Mesenchymal stem cell (in vitro differentiated cells and primary cell): ENCODE data around the gene JAKMIP1.
"Not testable (repeated sequence)": the region's sequence is repeated elsewhere in the genome, so short reads cannot be mapped to it uniquely, and the experiment has no call there.

Experiments
- DNase-seq: peaks from one replicate; pipeline ENCODE4 v3.0.0-alpha.2; 2013
- H2AFZ ChIP-seq: one replicate; pipeline ENCODE4 v1.6.1; 2013; ENCODE audit warnings: low read depth, mild to moderate bottlenecking, control low read depth, inconsistent platforms, low read length, moderate library complexity
- H2AK5ac ChIP-seq: 2 replicates; pipeline ENCODE4 v1.6.1; 2013; ENCODE audit warnings: low read length, moderate library complexity, mild to moderate bottlenecking, inconsistent platforms; ENCODE audit not compliant: severe bottlenecking
- H2BK120ac ChIP-seq: one replicate; pipeline ENCODE4 v1.6.1; 2013; ENCODE audit warnings: low read depth, mild to moderate bottlenecking, inconsistent platforms, low read length, moderate library complexity
- H2BK12ac ChIP-seq, 2 experiments: one replicate each; pipeline ENCODE4 v1.6.1; 2013; ENCODE audit warnings: inconsistent platforms in 2 of 2, low read length in 2 of 2, mild to moderate bottlenecking in 2 of 2, moderate library complexity in 2 of 2, control low read depth in 1 of 2
- H2BK15ac ChIP-seq: one replicate; pipeline ENCODE4 v1.6.1; 2013; ENCODE audit warnings: mild to moderate bottlenecking, low read depth, inconsistent platforms; ENCODE audit not compliant: poor library complexity, severe bottlenecking
- H2BK5ac ChIP-seq: 2 replicates; pipeline ENCODE4 v1.6.1; 2013; ENCODE audit warnings: low read depth, mild to moderate bottlenecking, low read length, control low read depth, inconsistent platforms; ENCODE audit not compliant: poor library complexity, severe bottlenecking
- H3K14ac ChIP-seq, 2 experiments: one replicate each; pipeline ENCODE4 v1.6.1; 2013; ENCODE audit warnings: inconsistent platforms in 2 of 2, low read length in 2 of 2, control low read depth in 1 of 2, mild to moderate bottlenecking in 1 of 2, moderate library complexity in 1 of 2
- H3K18ac ChIP-seq, 2 experiments: one replicate each; pipeline ENCODE4 v1.6.1; 2013; ENCODE audit warnings: inconsistent platforms in 2 of 2, low read length in 2 of 2, control low read depth in 1 of 2, low read depth in 1 of 2, mild to moderate bottlenecking in 1 of 2
- H3K23ac ChIP-seq, 2 experiments: one replicate each; pipeline ENCODE4 v1.6.1; 2013; ENCODE audit warnings: inconsistent platforms in 2 of 2, low read length in 2 of 2, mild to moderate bottlenecking in 2 of 2, moderate library complexity in 2 of 2, control low read depth in 1 of 2
- H3K27ac ChIP-seq: 2 replicates; pipeline ENCODE4 v1.5.1; 2013; ENCODE audit warnings: mild to moderate bottlenecking, moderate library complexity, low read length, control low read depth, inconsistent platforms; ENCODE audit not compliant: poor library complexity, severe bottlenecking
- H3K27me3 ChIP-seq, 2 experiments: 2 replicates each; pipeline versions ENCODE4 v1.6.1 to v1.7.0; 2013; ENCODE audit warnings: low read length in 2 of 2, mild to moderate bottlenecking in 2 of 2, moderate library complexity in 2 of 2, control low read depth in 1 of 2, inconsistent platforms in 1 of 2; ENCODE audit not compliant: control insufficient read depth in 1 of 2, insufficient read depth in 1 of 2
- H3K36me3 ChIP-seq, 2 experiments: 2 replicates each; pipeline versions ENCODE4 v1.6.1 to v1.7.0; 2013; ENCODE audit warnings: low read length in 2 of 2, control low read depth in 1 of 2, inconsistent platforms in 1 of 2, low read depth in 1 of 2, mild to moderate bottlenecking in 1 of 2; ENCODE audit not compliant: insufficient read depth in 2 of 2, control insufficient read depth in 1 of 2
- H3K4ac ChIP-seq, 2 experiments: one replicate each; pipeline ENCODE4 v1.6.1; 2013; ENCODE audit warnings: inconsistent platforms in 2 of 2, low read length in 2 of 2, mild to moderate bottlenecking in 2 of 2, moderate library complexity in 2 of 2, control low read depth in 1 of 2, low read depth in 1 of 2
- H3K4me1 ChIP-seq: 2 replicates; pipeline ENCODE4 v1.6.1; 2013; ENCODE audit warnings: low read depth, low read length, control low read depth; ENCODE audit not compliant: control insufficient read depth, insufficient read depth
- H3K4me2 ChIP-seq: 2 replicates; pipeline ENCODE4 v1.6.1; 2013; ENCODE audit warnings: low read length, mild to moderate bottlenecking, inconsistent platforms; ENCODE audit not compliant: poor library complexity, severe bottlenecking
- H3K4me3 ChIP-seq, 2 experiments: 2 replicates each; pipeline versions ENCODE4 v1.5.1 to v1.7.0; 2013; ENCODE audit warnings: low read length in 2 of 2, mild to moderate bottlenecking in 2 of 2, control low read depth in 1 of 2, low read depth in 1 of 2; ENCODE audit not compliant: insufficient read depth in 1 of 2
- H3K79me1 ChIP-seq: replicated peaks from 2 replicates; pipeline ENCODE4 v1.6.1; 2013; ENCODE audit warnings: mild to moderate bottlenecking, control low read depth, low read length, inconsistent platforms; ENCODE audit not compliant: poor library complexity, severe bottlenecking
- H3K9ac ChIP-seq: 2 replicates; pipeline ENCODE4 v1.7.0; 2013; ENCODE audit warnings: mild to moderate bottlenecking, low read length, moderate library complexity
- H3K9me3 ChIP-seq: 2 replicates; pipeline ENCODE4 v1.7.0; 2013; ENCODE audit warnings: mild to moderate bottlenecking, low read length; ENCODE audit not compliant: control insufficient read depth
- H4K8ac ChIP-seq: one replicate; pipeline ENCODE4 v1.6.1; 2013; ENCODE audit warnings: inconsistent platforms, mild to moderate bottlenecking, low read length, moderate library complexity
- H4K91ac ChIP-seq: one replicate; pipeline ENCODE4 v1.6.1; 2013; ENCODE audit warnings: mild to moderate bottlenecking, low read length, inconsistent platforms
- WGBS: methylation state at CpG from one replicate; pipeline ENCODE4 v1.1.7; 2013; ENCODE audit warnings: mixed read lengths; 5-methylcytosine and 5-hydroxymethylcytosine counted together

JAKMIP1 gene

GRCh38 chr4:6142511-6142910, 57.8 kb downstream of the JAKMIP1 start:
- Histone ChIP-seq H3K23ac (no peak overlapping the region), H3K4me2 (no peak overlapping the region), H4K91ac (no peak overlapping the region), H2BK5ac (no peak overlapping the region), H3K36me3 (no peaks in the 10 kb centered on the region), H4K8ac (no peak overlapping the region), H3K9me3 (peaks cover 2% of the 10 kb centered on the region), H3K4ac (no peak overlapping the region), H2BK15ac (no peak overlapping the region), H2AK5ac (no peak overlapping the region), H3K14ac (no peak overlapping the region), H3K9ac (no peak overlapping the region), H3K27me3 (no peaks in the 10 kb centered on the region), H3K18ac (no peak overlapping the region), H2AFZ (no peak overlapping the region), H2BK120ac (no peak overlapping the region), H3K4me3 (no peak overlapping the region), H3K27ac (no peak overlapping the region), H2BK12ac (no peak overlapping the region), H3K79me1 (no peaks in the 10 kb centered on the region), H3K4me1 (no peaks in the 10 kb centered on the region)
- 74% methylated on average over 7 of the region's 7 CpGs for WGBS
- DNase-seq = no peak

GRCh38 chr4:6141554-6141953, 58.8 kb downstream of the JAKMIP1 start:
- Histone ChIP-seq H3K27me3 (no peaks in the 10 kb centered on the region), H2AFZ (no peak overlapping the region), H2AK5ac (no peak overlapping the region), H2BK15ac (no peak overlapping the region), H3K9me3 (peaks cover 2% of the 10 kb centered on the region), H3K27ac (no peak overlapping the region), H3K4me3 (no peak overlapping the region), H3K36me3 (no peaks in the 10 kb centered on the region), H2BK120ac (no peak overlapping the region), H3K9ac (no peak overlapping the region), H3K18ac (no peak overlapping the region), H4K8ac (no peak overlapping the region), H3K4ac (no peak overlapping the region), H3K14ac (no peak overlapping the region), H3K23ac (no peak overlapping the region), H2BK5ac (no peak overlapping the region), H4K91ac (no peak overlapping the region), H3K4me1 (no peaks in the 10 kb centered on the region), H3K4me2 (no peak overlapping the region), H3K79me1 (no peaks in the 10 kb centered on the region), H2BK12ac (no peak overlapping the region)
- DNase-seq = no peak
- WGBS = 88% methylated on average over 7 of the region's 9 CpGs

DNA sequence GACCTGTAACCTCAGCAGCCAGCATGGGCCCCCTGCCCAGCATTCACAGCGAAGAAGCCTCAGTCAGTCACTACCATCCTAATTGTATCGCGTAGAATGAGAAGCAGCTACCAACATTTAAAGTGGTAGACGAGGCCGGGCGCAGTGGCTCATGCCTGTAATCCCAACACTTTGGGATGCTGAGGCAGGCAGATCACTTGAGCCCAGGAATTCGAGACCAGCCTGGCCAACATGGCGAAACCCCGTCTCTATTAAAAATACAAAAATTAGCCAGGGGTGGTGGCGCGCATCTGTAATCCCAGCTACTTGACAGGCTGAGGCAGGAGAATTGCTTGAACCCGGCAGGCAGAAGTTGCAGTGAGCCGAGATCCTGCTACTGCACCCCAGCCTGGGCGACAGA, 59.3 kb downstream of the JAKMIP1 start:
- H4K91ac ChIP-seq, H3K79me1 ChIP-seq, H2AFZ ChIP-seq, H2BK15ac ChIP-seq, H3K27ac ChIP-seq, DNase-seq, H3K4me1 ChIP-seq, H2AK5ac ChIP-seq, H2BK5ac ChIP-seq, H3K36me3 ChIP-seq, H3K9me3 ChIP-seq, H3K4ac ChIP-seq, H3K4me2 ChIP-seq, H3K18ac ChIP-seq, H3K4me3 ChIP-seq, H3K27me3 ChIP-seq, H4K8ac ChIP-seq, H3K23ac ChIP-seq, H3K9ac ChIP-seq, H2BK12ac ChIP-seq, H2BK120ac ChIP-seq, H3K14ac ChIP-seq: not testable (repeated sequence)
- 89% methylated on average over 14 of the region's 14 CpGs for WGBS

DNA sequence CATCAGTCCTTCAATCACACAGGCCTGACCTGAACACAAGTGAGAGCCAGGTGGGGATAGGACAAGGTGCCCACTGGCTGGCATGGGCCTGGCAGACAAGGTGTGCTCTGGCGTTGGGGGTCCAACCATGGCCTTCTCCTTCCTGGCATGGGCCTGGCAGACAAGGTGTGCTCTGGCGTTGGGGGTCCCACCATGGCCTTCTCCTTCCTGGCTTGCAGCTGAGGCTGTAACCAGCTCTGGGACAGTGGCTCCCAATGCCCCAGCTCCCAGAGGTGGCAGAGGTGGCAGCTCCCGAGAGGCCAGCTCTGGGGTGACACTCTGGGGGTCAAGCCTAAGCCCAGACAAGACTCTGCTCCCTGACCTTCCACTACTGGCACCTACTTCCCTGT, 62.6 kb downstream of the JAKMIP1 start:
- no peak overlapping the region for H3K14ac ChIP-seq
- H2AFZ ChIP-seq = no peak overlapping the region
- H3K27me3 ChIP-seq = no peaks in the 10 kb centered on the region
- H3K9me3 ChIP-seq = no peaks in the 10 kb centered on the region
- no peaks in the 10 kb centered on the region for H3K36me3 ChIP-seq
- no peak overlapping the region for H2BK12ac ChIP-seq
- no peak overlapping the region for H2AK5ac ChIP-seq
- H3K4ac ChIP-seq = no peak overlapping the region
- H4K8ac ChIP-seq = no peak overlapping the region
- no peak overlapping the region for H3K4me3 ChIP-seq
- no peak overlapping the region for H3K27ac ChIP-seq
- no peak overlapping the region for H2BK120ac ChIP-seq
- no peak for DNase-seq
- WGBS = 51% methylated on average over 3 of the region's 3 CpGs
- no peak overlapping the region for H3K9ac ChIP-seq
- H3K23ac ChIP-seq = no peak overlapping the region
- H3K4me2 ChIP-seq = no peak overlapping the region
- no peaks in the 10 kb centered on the region for H3K4me1 ChIP-seq
- no peak overlapping the region for H2BK15ac ChIP-seq
- H4K91ac ChIP-seq = no peak overlapping the region
- H3K18ac ChIP-seq = no peak overlapping the region
- H2BK5ac ChIP-seq = no peak overlapping the region
- no peaks in the 10 kb centered on the region for H3K79me1 ChIP-seq
